ENCODE data around the gene ACTL7B.
"Not testable (repeated sequence)": the region's sequence is repeated elsewhere in the genome, so short reads cannot be mapped to it uniquely, and the experiment has no call there.

GRCh38 chr9:108899023-108899695 lies 43.4 kb upstream of the ACTL7B start:
- TF ChIP-seq CTCF (conservative IDR thresholded peaks at IDR 0.05); EZH2 (IDR thresholded peaks at IDR 0.05; ENCODE audit: low read depth): not testable (repeated sequence)
